WERI-Rb-1 (cell line): Measurements from ENCODE around the gene CUL5.
"Not testable (repeated sequence)": the region's sequence is repeated elsewhere in the genome, so short reads cannot be mapped to it uniquely, and the experiment has no call there.

Experiments
- DNase-seq: peaks from one replicate; pipeline ENCODE4 v3.0.0-alpha.2; 2020
- H3K27ac ChIP-seq: fragments of 250-450 bp; sonication (Bioruptor Pico); 2 replicates; pipeline ENCODE4 v1.5.1; 2020; ENCODE audit warnings: mild to moderate bottlenecking, moderate library complexity
- H3K27me3 ChIP-seq: fragments of 250-450 bp; sonication (Bioruptor Pico); 2 replicates; pipeline ENCODE4 v1.5.1; 2021; ENCODE audit warnings: mild to moderate bottlenecking, low read depth, moderate library complexity; ENCODE audit not compliant: insufficient read depth, severe bottlenecking
- H3K36me3 ChIP-seq: fragments of 250-450 bp; sonication (Bioruptor Pico); 2 replicates; pipeline ENCODE4 v1.5.1; 2020; ENCODE audit warnings: mild to moderate bottlenecking, moderate library complexity
- H3K4me3 ChIP-seq: 2 replicates; pipeline ENCODE4 v1.5.1; 2011; ENCODE audit warnings: low read depth, mild to moderate bottlenecking, control low read depth, low read length
- H3K9me3 ChIP-seq: fragments of 250-450 bp; sonication (Bioruptor Pico); 2 replicates; pipeline ENCODE4 v1.5.1; 2021; ENCODE audit warnings: mild to moderate bottlenecking, moderate library complexity; ENCODE audit not compliant: severe bottlenecking
- TF ChIP-seq, protein P1 (sequence below): IDR thresholded peaks from 2 replicates; pipeline ENCODE4 v1.5.1; 2011; ENCODE audit warnings: low read depth, mild to moderate bottlenecking, control low read depth, inconsistent platforms, low read length

Gene CUL5

DNA sequence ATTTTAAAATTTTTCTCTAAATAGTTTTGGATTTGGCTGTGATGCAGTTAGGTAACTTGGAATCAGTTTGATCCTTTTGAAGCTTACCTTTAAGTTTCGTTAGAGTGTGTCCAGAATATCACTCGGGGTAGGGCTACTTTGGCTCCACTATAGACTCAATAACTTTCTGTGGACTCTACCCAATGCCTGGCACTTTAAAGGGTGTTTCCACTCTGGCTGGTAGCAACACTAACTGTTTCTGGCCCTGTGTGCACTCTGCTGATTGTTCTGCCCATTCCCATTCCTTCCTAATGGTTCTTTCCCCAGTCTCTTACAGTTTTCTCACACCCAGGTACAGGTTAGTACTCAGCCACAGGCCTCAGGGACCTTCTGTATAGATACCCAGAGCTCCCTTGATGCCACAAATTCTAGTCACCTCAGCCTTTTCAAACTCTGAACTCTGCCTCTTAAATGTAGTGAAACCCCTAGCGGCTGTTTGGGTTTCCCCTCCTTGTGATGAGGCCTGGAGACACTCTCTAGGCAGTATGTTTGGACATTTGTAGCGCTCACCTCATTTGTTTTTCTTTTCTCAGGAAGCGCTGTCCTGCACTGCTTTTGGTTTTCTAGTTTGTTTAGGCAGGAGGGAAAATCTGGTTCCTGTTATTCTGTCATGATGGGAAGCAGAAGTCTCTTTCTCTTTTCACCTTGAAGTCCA, 16.8 kb downstream of the CUL5 start:
- TF ChIP-seq, protein P1, sequence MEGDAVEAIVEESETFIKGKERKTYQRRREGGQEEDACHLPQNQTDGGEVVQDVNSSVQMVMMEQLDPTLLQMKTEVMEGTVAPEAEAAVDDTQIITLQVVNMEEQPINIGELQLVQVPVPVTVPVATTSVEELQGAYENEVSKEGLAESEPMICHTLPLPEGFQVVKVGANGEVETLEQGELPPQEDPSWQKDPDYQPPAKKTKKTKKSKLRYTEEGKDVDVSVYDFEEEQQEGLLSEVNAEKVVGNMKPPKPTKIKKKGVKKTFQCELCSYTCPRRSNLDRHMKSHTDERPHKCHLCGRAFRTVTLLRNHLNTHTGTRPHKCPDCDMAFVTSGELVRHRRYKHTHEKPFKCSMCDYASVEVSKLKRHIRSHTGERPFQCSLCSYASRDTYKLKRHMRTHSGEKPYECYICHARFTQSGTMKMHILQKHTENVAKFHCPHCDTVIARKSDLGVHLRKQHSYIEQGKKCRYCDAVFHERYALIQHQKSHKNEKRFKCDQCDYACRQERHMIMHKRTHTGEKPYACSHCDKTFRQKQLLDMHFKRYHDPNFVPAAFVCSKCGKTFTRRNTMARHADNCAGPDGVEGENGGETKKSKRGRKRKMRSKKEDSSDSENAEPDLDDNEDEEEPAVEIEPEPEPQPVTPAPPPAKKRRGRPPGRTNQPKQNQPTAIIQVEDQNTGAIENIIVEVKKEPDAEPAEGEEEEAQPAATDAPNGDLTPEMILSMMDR: no peak
- Histone ChIP-seq H3K9me3 (no peaks in the 10 kb centered on the region), H3K27ac (no peak overlapping the region), H3K27me3 (no peaks in the 10 kb centered on the region), H3K4me3 (no peak overlapping the region), H3K36me3 (peaks cover 2% of the 10 kb centered on the region; the same call in 1 of the 2 replicates)
- no peak for DNase-seq

DNA sequence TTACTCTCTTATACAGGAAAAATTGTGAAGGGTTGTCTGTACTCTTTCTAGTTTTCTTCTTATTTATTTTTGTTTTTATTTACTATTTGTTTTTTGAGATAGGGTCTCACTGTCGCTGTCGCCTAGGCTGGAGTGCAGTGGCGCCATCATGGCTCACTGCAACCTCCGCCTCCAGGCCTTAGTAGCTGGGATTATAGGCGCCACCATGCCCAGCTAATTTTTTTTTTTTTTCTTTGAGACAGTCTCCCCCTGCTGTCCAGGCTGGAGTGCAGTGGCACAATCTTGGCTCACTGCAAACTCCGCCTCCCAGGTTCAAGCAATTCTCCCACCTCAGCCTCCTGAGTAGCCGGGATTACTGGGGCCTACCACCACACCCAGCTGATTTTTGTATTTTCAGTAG, 18.4 kb downstream of the CUL5 start:
- peaks cover 9% of the 10 kb centered on the region for H3K36me3 ChIP-seq

DNA sequence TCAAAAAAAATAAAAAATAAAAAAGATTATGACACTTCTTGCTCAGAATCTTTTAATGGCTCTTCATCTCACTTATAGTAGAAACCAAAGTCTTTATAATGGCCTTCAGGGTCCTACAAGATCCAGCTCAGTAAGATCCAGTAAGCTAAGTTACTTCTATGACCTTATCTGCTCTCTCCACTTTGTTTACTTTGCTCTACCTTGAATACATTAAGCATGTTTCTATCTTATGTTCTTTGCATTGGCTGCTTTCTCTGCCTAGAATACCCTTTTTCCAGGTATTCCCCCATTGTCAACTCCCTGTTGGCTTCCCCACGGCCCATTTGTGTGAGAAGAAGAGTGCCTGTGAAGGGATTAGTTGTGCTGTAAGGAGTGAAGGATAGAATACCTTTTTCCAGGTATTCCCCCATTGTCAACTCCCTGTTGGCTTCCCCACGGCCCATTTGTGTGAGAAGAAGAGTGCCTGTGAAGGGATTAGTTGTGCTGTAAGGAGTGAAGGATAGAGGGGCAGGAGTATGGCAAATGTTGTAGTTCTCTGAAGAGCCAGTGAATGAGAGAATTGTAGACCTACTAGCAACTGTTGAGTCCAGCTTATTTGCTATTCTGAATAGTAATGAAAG, 20.2 kb downstream of the CUL5 start:
- H3K36me3 ChIP-seq: peaks cover 12% of the 10 kb centered on the region
- H3K4me3 ChIP-seq, H3K27me3 ChIP-seq, DNase-seq, H3K27ac ChIP-seq, H3K9me3 ChIP-seq: not testable (repeated sequence)

More for the DNA sequence above, 18.4 kb downstream of the CUL5 start:
- H3K27me3 ChIP-seq: no peaks in the 10 kb centered on the region
- H3K4me3 ChIP-seq: no peak overlapping the region
- H3K27ac ChIP-seq: no peak overlapping the region
- TF ChIP-seq, protein P1: no peak
- DNase-seq: no peak
- H3K9me3 ChIP-seq: no peaks in the 10 kb centered on the region

DNA sequence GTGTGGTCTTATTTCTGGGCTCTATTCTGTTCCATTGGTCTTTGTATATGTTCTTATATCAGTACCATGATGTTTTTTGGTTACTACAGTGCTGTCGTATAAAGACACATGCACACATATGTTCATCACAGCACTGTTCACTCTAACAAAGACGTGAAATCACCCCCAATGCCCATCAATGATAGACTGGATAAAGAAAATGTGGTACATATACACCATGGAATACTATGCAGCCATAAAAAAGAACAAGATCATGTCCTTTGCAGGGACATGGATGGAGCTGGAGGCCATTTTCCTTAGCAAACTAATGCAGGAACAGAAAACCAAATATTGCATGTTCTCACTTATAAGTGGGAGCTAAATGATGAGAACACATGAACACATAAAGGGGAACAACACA, 22.9 kb downstream of the CUL5 start:
- not testable (repeated sequence) for H3K27me3 ChIP-seq, DNase-seq, H3K9me3 ChIP-seq, H3K4me3 ChIP-seq, H3K27ac ChIP-seq
- peaks cover 29% of the 10 kb centered on the region for H3K36me3 ChIP-seq

DNA sequence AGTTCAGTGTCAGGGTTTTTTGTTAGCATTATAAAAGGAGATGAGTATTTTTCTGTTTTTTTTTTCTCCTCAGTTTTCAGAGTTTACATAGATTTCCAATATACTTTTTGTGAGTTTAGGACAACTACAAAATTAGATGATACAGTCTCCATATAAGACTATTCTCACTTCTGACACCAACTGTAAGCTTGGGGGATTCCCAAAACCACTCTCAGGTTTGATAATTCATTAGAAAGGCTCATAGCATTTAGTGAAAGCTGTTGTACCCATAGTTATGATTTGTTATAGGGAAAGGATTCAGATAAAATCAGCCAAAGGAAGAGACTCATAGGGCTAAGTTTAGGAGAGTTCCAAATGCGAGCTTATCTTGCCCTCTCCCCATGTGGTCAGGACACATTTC, 24.1 kb downstream of the CUL5 start:
- no peak for DNase-seq
- TF ChIP-seq, protein P1: no peak
- Histone ChIP-seq H3K36me3 (peaks cover 36% of the 10 kb centered on the region), H3K9me3 (no peaks in the 10 kb centered on the region), H3K4me3 (no peak overlapping the region), H3K27ac (no peak overlapping the region), H3K27me3 (no peaks in the 10 kb centered on the region)

DNA sequence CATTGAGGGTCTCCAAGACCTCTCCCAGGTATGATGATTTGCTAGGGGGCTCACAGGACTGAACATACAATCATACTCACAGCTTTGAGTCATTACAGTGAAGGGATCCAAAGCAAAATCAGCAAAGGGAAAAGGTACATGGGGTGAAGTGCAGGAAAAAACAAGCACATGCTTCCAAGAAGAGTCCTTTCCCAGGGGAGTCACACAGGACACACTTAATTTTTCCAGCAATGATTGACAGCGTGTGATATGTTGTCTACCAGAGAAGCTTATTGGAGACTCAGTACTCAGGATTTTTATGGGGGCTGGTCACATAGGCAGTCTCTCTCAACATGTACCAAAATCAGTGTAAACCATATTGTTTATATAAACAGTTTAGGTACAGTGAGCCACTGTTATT, 25.3 kb downstream of the CUL5 start:
- peaks cover 43% of the 10 kb centered on the region for H3K36me3 ChIP-seq
- no peaks in the 10 kb centered on the region for H3K9me3 ChIP-seq
- H3K27me3 ChIP-seq: no peaks in the 10 kb centered on the region
- no peak overlapping the region for H3K27ac ChIP-seq
- TF ChIP-seq, protein P1: no peak
- DNase-seq: no peak
- H3K4me3 ChIP-seq: no peak overlapping the region

DNA sequence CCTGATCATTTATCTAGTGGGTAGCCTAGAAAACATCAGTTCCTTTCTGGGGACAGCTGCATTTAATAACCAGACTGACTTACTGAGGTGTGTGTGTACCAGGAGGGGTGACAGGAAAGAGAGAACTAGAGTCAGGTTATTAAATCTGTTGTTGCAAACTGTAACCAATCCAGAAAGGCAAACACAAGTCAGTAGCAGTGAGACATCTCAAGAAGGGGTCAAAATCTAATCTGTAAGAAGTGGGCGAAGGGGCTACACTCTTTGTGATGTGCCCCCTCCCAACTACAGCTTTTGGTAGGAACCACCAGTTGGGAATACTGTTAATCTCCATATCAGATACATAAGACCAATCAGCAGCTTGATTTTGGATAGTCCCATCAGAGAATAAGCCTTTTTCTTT, 26.3 kb downstream of the CUL5 start:
- peaks cover 45% of the 10 kb centered on the region for H3K36me3 ChIP-seq
- TF ChIP-seq, protein P1: no peak
- no peak for DNase-seq

More for the DNA sequence above, 26.3 kb downstream of the CUL5 start:
- H3K4me3 ChIP-seq: no peak overlapping the region
- no peaks in the 10 kb centered on the region for H3K9me3 ChIP-seq
- H3K27me3 ChIP-seq: no peaks in the 10 kb centered on the region
- no peak overlapping the region for H3K27ac ChIP-seq
